Smooth muscle cell of the brain vasculature (primary cell): Measurements from ENCODE around the gene ASF1B.
"Not testable (repeated sequence)": the region's sequence is repeated elsewhere in the genome, so short reads cannot be mapped to it uniquely, and the experiment has no call there.

Source experiments
- DNase-seq: peaks from one replicate; pipeline ENCODE4 v3.0.0-alpha.2; 2012; ENCODE audit warnings: low read depth, low spot score

The ASF1B gene

GRCh38 chr19:14136509-14137281 lies at the start of gene ASF1B:
TSS of gene ASF1B (minus strand) at chr19:14136589. CDS start at chr19:14136456, 133 bp downstream.
- peak; percentile 100 for DNase-seq

- DNase-seq = not testable (repeated sequence)
Measured at GRCh38 chr19:14185691-14186090, 49.3 kb upstream of the ASF1B start.

DNA sequence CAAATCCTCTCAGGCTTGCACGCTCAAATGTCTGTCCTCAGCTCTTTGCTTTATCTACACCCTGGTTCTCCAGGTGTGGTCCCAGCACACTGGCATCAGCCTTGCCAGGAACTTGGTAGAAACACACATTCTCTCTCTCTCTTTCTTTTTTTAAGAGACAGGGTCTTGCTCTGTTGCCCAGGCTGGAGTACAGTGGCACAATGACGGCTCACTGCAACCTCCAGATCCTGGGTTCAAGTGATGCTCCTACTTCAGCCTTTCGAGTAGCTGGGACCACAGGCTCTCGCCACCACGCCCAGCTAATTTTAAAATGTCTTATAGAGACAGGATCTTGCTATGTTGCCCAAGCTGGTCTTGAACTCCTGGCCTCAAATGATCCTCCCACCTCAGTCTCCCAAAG lies 48.8 kb upstream of the ASF1B start:
- DNase-seq = no peak

DNA sequence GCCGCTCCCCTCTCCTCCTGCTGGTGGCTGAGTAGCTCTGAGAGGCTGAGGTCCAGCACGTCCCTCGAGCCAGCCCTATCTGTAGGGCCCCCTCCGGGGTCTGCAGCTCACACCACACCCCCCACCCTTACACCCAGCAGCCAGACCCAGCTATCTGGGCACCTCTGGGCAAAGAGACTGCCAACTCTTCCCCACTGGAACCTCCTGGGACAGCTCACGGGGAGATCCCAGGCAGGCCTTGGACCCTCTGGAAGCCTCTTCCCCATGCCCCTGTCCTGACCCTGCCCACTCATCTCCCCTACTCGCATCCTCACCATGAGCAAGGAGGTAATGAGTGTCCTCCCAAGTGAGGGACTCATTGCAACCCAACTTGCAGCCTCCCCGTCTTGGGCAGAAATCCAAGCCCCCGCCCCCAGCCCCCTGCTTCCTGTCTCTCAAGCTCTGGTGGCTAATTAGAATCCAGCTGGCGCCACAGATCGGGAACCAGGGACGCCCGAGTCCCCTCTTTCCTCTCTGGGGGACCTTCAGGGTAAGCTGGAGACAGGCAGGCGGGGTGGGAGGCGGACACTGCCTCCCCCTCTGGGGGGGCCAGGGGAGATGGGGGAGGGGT lies 47.5 kb upstream of the ASF1B start:
- DNase-seq = no peak

DNA sequence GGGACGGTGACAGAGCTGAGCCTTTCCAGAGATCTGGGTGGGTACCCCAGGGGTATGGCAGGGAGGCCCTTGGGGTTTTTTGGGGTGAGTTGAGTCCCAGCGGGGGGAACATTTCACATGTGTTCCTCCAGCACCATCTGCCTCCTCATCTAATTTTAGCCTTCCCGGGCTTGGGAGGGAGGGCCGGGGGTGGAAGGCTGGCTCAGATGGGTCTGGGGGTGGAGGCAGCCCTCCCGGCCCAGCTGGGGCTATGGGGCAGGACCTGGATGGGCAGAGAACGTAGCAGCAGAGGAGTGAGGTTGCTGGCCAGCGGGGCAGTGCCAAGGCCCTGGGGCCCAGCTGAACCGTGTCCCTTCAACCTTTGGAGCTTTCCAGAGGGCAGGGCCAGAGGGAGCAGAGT lies 46.1 kb upstream of the ASF1B start:
- DNase-seq = no peak

GRCh38 chr19:14181906-14182305 lies 45.5 kb upstream of the ASF1B start:
- DNase-seq = no peak

DNA sequence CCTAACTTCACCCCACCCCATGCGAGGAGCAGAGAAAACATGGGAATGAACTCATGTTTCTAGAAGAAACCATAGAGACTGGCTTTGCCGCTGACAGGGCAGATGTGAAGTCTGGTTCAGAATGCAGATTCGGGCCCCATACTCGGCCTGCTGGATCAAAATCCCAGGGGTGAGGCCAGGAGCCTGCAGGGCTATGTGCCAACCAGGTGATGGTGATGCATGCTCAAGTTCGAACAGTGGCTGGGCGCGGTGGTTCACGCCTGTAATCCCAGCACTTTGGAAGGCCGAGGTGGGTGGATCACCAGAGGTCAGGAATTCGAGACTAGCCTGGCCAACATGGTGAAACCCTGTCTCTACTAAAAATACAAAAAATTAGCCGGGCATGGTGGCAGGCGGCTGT lies 44.8 kb upstream of the ASF1B start:
- DNase-seq = not testable (repeated sequence)

DNA sequence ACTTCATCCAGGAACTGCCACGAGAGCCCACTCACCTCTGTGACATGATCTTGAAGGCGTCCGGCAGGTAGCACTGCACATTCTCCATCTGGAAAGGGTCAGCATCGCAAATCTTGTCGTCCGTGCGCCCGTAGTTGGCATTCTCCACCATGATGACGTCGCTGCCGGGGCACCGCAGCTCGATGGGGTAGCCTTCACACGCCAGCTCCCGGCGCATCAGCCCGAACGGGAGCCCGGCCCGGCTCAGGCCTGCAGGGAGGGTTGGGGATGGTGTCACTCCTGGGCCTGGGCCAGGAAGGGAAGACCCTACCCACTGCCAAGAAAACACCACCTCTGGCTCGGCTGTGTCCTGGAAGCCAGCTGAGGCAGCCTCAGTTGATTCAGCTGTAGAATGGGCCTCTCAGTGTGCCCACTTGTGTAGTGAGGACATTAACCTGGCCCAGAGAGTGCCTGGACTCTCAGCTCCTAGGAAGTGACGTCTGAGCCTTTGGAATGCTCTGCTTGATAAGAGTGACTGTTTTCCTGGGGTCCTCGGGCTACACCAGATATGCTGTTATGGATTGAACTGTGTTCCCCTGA lies 41.2 kb upstream of the ASF1B start:
- DNase-seq = no peak

DNA sequence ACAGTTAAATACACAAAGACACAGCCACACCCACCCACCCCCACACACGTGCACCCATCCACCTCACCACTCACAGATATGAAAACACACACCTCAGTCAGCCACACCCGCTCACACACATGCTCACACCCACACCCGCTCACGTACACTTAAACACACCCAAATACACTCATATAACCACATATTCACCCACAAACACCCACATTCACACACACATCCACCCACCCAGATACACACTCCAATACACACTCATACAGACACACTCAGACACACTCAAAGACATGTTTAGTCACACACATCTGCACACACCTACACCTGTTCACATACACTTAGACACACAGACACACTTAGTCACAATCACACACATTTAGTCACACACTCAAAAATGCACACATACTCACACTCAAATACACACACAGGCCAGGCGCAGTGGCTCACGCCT lies 39.0 kb upstream of the ASF1B start:
- no peak for DNase-seq

GRCh38 chr19:14174883-14175282 lies 38.5 kb upstream of the ASF1B start:
- no peak for DNase-seq

- no peak for DNase-seq
Measured at GRCh38 chr19:14168993-14169392, 32.6 kb upstream of the ASF1B start.

DNA sequence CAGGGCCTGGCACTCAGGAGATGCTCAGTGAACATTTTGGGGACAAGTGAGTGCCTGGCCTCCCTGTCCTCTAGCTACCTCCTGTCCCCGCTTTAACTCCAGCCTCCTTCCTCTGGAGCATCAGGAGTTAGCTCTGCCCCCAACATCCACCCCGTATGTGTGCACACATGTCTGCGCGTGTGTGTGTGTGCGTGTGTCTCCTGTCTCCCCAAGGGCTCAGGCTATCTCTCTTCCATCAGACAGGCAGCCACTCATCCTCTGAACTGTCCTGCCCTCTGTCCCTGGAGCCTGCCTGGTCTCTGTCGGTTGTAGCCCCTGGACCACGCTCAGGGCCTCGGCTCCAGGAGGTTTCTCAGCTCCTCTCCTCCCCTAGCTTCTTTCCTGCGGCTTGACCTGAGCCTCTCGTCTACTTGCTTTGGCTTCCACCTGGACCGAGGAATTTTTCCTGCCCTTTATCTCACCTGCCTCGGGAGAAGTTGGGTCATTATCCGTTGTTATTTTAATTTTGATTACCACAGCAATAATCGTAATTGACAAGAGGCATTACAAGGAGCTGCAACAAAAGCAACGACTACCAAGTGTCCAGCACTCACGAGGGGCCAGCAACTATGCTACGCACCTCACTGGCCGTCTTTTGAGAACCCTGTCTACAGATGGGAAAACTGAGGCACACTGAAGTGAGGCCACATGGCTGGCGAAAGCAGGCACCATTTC lies 32.0 kb upstream of the ASF1B start:
- no peak for DNase-seq

- DNase-seq = no peak
Measured at GRCh38 chr19:14167576-14168138, 31.3 kb upstream of the ASF1B start.

DNA sequence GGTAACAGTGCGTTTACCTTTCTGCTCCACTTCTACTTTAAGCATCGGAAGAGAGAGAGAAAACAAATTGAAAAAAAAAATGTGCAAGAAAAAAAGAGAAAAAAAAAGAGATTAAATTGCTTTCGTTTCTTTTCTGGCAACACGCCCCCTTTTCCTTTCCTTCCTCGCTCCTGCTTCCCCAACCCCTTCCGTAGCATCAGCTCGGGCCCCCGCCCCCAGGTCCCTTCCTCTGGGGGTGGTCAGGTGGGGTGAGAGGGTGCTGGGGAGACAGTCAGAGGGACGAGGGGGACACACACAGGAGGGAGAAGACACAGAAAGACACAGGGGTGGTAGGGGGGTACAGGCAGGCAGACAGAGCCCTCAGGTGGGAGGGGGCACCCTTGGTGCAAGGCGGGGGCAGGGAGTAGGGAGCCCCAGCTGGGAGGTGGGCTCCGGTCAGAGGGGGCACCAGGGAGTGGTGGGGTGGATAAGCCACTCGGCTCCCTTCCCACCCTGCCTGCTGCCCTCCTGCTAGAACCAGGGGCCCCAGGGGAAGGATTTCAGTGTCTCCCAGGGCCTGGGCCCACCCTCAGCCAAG lies 30.7 kb upstream of the ASF1B start:
- DNase-seq = no peak

- no peak for DNase-seq
Measured at GRCh38 chr19:14165990-14166830, 29.8 kb upstream of the ASF1B start.

GRCh38 chr19:14164724-14165493 lies 28.5 kb upstream of the ASF1B start:
- no peak for DNase-seq

- no peak for DNase-seq
Measured at GRCh38 chr19:14164082-14164481, 27.7 kb upstream of the ASF1B start.

DNA sequence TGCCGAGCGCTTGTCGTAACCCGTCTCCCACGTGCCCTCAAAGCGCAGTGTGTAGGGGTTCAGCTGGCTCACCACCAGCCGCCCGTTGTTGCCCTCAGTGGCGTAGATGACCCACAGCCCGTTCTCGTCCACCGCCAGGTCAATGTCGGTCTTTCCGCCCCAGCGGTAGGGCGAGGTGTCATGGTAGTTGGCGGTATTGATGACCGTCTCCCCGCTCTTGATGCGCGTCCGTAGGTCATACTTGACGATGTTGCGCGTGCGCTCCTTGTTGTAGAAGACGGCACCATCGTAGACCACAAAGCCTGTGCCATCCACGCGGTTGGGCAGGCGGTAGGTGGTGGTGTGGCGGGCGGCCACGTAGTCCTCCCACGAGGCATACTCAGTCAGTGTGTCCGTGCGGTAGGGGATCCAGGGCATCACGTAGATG lies 26.5 kb upstream of the ASF1B start:
- no peak for DNase-seq

GRCh38 chr19:14161305-14161704 lies 24.9 kb upstream of the ASF1B start:
- no peak for DNase-seq
